ENCODE results near the gene CEP76. TPM values are rescaled to one million over a fixed set of nuclear protein-coding genes. Genes with fewer than 3 reads are reported as not detected.

The CEP76 gene
- polyA plus RNA-seq, 1 donor (not counting 4 experiments of a cell fraction or from before 2014, with no cell fraction given) = 10.7 TPM

DNA sequence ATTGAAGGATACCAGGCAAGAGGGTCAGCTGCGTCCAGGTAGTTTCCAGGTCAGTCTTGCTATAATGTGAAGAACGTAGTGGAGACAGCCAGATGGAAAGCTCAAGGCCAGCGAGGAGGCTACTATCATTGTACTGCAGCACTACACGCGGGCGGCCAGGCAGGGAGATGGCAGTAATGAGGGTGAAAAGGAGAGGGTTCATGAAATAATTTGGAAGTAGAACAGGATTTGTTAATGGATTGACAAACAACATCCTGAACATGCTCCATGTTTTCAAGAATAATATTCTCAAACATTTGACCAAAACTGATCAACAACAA is 61.7 kb downstream of the CEP76 start:
- no peak for FAIRE-seq
- H3K27ac ChIP-seq (ENCODE audit: control insufficient read depth, insufficient read depth, low read length) = peak overlapping the region; percentile 94
- H3K4me1 ChIP-seq (ENCODE audit: control insufficient read depth, extremely low read depth, insufficient read depth, low read length) = peaks cover 44% of the 10 kb centered on the region

DNA sequence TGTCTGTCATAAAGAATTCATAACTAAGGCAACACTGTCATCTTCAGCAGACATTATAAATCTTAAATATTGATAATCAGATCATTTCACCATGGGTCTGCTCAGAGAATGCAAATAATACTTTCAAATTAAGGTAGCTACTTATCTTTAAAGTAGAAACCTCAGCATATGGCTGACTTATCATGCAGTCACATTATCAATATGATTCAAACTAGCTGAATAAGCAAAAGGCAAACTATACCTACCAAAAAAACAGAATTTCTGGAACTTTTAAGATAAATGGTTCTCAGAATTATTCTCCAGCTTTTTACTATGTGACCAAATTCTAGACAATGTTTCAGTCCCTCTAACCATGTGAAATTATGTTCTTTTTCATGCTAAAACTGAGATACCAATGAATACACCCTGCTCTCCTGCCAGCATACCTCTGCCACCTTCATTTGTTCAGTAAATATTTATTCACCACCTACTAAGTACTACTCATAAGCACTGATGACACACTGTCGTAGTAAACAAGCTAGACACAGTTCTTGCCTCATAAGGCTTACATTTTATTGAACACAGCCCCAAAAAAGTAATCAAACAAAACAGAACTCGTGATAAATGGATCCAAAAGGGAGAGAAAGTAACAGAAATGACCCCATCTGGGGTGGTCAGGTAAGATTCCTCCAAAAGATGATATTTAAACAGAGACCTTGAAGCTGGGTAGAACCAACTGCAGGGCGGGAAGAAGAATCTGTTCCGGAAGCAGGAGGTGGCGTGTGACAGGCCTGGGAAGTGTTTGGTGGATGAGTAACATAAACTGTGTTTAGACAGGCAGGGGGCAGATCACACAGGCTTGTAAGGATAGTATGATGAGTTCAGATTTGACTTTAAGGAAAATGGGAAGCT is 62.3 kb downstream of the CEP76 start:
- Histone ChIP-seq H2AFZ (ENCODE audit: control insufficient read depth, low read length) (peak overlapping the region; percentile 67), H3K4me3 (ENCODE audit: control insufficient read depth in 2 of 3, extremely low read depth in 1 of 3, insufficient read depth in 2 of 3, low read depth in 1 of 3, low read length in 3 of 3) (peak overlapping the region in 2 of 3 experiments; percentile 25 to 45), H3K4me2 (ENCODE audit: control insufficient read depth, extremely low read depth, insufficient read depth, low read depth, low read length) (peak overlapping the region; percentile 70), H3K27ac (ENCODE audit: control insufficient read depth, insufficient read depth, low read length) (peak overlapping the region; percentile 94), H3K79me2 (ENCODE audit: control insufficient read depth, insufficient read depth, low read length) (peaks cover 44% of the 10 kb centered on the region), H3K9ac (ENCODE audit: control insufficient read depth, extremely low read depth, insufficient read depth, low read length) (peak overlapping the region; percentile 57), H4K20me1 (ENCODE audit: control insufficient read depth, extremely low read depth, insufficient read depth, low read length) (no peaks in the 10 kb centered on the region), H3K4me1 (ENCODE audit: control insufficient read depth, extremely low read depth, insufficient read depth, low read length) (peaks cover 38% of the 10 kb centered on the region), H3K36me3 (ENCODE audit: control insufficient read depth in 2 of 2, extremely low read depth in 1 of 2, insufficient read depth in 2 of 2, low read length in 2 of 2) (no peaks in the 10 kb centered on the region), H3K9me3 (ENCODE audit: control insufficient read depth, low read depth, low read length) (no peaks in the 10 kb centered on the region), H3K9me1 (ENCODE audit: control insufficient read depth, extremely low read depth, insufficient read depth, low read length) (peaks cover 3% of the 10 kb centered on the region), H3K27me3 (ENCODE audit: control insufficient read depth, extremely low read depth, insufficient read depth, low read length) (no peaks in the 10 kb centered on the region)
- FAIRE-seq (peak; percentile 91), DNase-seq (ENCODE audit: low read depth, low spot score) (no peak)
- TF ChIP-seq EZH2 (IDR thresholded peaks at IDR 0.05; ENCODE audit: low read length) (no peak), CTCF (optimal IDR thresholded peaks at IDR 0.05 in 1 of 3, IDR thresholded peaks at IDR 0.05 in 1 of 3, conservative IDR thresholded peaks at IDR 0.05 in 1 of 3; ENCODE audit: extremely low read depth in 1 of 3, insufficient read depth in 2 of 3, low read length in 3 of 3) (peak in 1 of 3 experiments; percentile 6)
- dilution Hi-C loops (cut with MboI; ENCODE audit: extremely low pct_ligation_motif_present, low sequenced_read_pairs) = no loop called here

More for the DNA sequence above, 61.7 kb downstream of the CEP76 start:
- no peaks in the 10 kb centered on the region for H3K9me3 ChIP-seq (ENCODE audit: control insufficient read depth, low read depth, low read length)
- H3K27me3 ChIP-seq (ENCODE audit: control insufficient read depth, extremely low read depth, insufficient read depth, low read length) = no peaks in the 10 kb centered on the region
- H3K79me2 ChIP-seq (ENCODE audit: control insufficient read depth, insufficient read depth, low read length) = peaks cover 49% of the 10 kb centered on the region
- TF ChIP-seq EZH2 (IDR thresholded peaks at IDR 0.05; ENCODE audit: low read length) (no peak), CTCF (optimal IDR thresholded peaks at IDR 0.05 in 1 of 3, IDR thresholded peaks at IDR 0.05 in 1 of 3, conservative IDR thresholded peaks at IDR 0.05 in 1 of 3; ENCODE audit: extremely low read depth in 1 of 3, insufficient read depth in 2 of 3, low read length in 3 of 3) (no peak)
- H3K9ac ChIP-seq (ENCODE audit: control insufficient read depth, extremely low read depth, insufficient read depth, low read length) = peak overlapping the region; percentile 57
- peaks cover 3% of the 10 kb centered on the region for H3K9me1 ChIP-seq (ENCODE audit: control insufficient read depth, extremely low read depth, insufficient read depth, low read length)
- no peaks in the 10 kb centered on the region for H3K36me3 ChIP-seq (ENCODE audit: control insufficient read depth in 2 of 2, extremely low read depth in 1 of 2, insufficient read depth in 2 of 2, low read length in 2 of 2)
- H4K20me1 ChIP-seq (ENCODE audit: control insufficient read depth, extremely low read depth, insufficient read depth, low read length) = no peaks in the 10 kb centered on the region
- peak overlapping the region; percentile 70 for H3K4me2 ChIP-seq (ENCODE audit: control insufficient read depth, extremely low read depth, insufficient read depth, low read depth, low read length)
- DNase-seq (ENCODE audit: low read depth, low spot score) = no peak
- dilution Hi-C loops (cut with MboI; ENCODE audit: extremely low pct_ligation_motif_present, low sequenced_read_pairs) = no loop called here
- peak overlapping the region in 2 of 3 experiments; percentile 12 for H3K4me3 ChIP-seq (ENCODE audit: control insufficient read depth in 2 of 3, extremely low read depth in 1 of 3, insufficient read depth in 2 of 3, low read depth in 1 of 3, low read length in 3 of 3)
- H2AFZ ChIP-seq (ENCODE audit: control insufficient read depth, low read length) = no peak overlapping the region

Measured in keratinocyte (primary cell).